WI38 (cell line): ENCODE measurements around the gene DECR2.
"Not testable (repeated sequence)": the region's sequence is repeated elsewhere in the genome, so short reads cannot be mapped to it uniquely, and the experiment has no call there.

ENCODE experiments used
- H3K4me3 ChIP-seq: 2 replicates; pipeline ENCODE4 v1.5.1; 2011; ENCODE audit warnings: low read depth, mild to moderate bottlenecking, control low read depth, low read length
- CTCF ChIP-seq: IDR thresholded peaks from 2 replicates; pipeline ENCODE4 v1.5.1; 2012; ENCODE audit warnings: low read depth, mild to moderate bottlenecking, control low read depth, low read length

Gene DECR2

GRCh38 chr16:411576-412265, 10.0 kb downstream of the DECR2 start:
- no peak for TF ChIP-seq CTCF
- H3K4me3 ChIP-seq = no peak overlapping the region

- no peak for TF ChIP-seq CTCF
- H3K4me3 ChIP-seq = no peak overlapping the region
These were observed 12.9 kb downstream of the DECR2 start for GRCh38 chr16:414395-415169.

GRCh38 chr16:415170-415498, 13.4 kb downstream of the DECR2 start:
- not testable (repeated sequence) for H3K4me3 ChIP-seq

GRCh38 chr16:422179-422578, 20.5 kb downstream of the DECR2 start:
- H3K4me3 ChIP-seq = not testable (repeated sequence)

GRCh38 chr16:424033-424622, 22.4 kb downstream of the DECR2 start:
- H3K4me3 ChIP-seq = peak overlapping the region; percentile 81
- TF ChIP-seq CTCF = no peak

GRCh38 chr16:424623-425081, 23.0 kb downstream of the DECR2 start:
- peak overlapping the region; percentile 81 for H3K4me3 ChIP-seq
- TF ChIP-seq CTCF = no peak

GRCh38 chr16:425082-425718, 23.5 kb downstream of the DECR2 start, which contains the start of gene RAB11FIP3:
RAB11FIP3 (plus strand) TSS chr16:425649; CDS start chr16:426007, 358 bp downstream.
- no peak for TF ChIP-seq CTCF
- H3K4me3 ChIP-seq = peak within 1 kb of the TSS; percentile 81

- peak overlapping the region; percentile 81 for H3K4me3 ChIP-seq
- no peak for TF ChIP-seq CTCF
These were observed 24.0 kb downstream of the DECR2 start for GRCh38 chr16:425740-426114.
